ENCODE results near the gene MT1M. TPM values are rescaled to one million over a fixed set of nuclear protein-coding genes. Genes with fewer than 3 reads are reported as not detected.
A peak's percentile ranks its signal among the peaks of the same experiment; 100 is the strongest.

Gene MT1M
- total RNA-seq, 4 donors from 2014 or later, result 38.5 to 103 (median 53.2) TPM

GRCh38 chr16:56636616-56637413 lies 4.4 kb downstream of the MT1M start:
- TF ChIP-seq POLR2A (IDR thresholded peaks at IDR 0.05), result no peak
- no peak for TF ChIP-seq CTCF (IDR thresholded peaks at IDR 0.05)
- no peak for TF ChIP-seq EP300 (IDR thresholded peaks at IDR 0.05)
- Histone ChIP-seq H3K9me3 (no peaks in the 10 kb centered on the region), H3K27ac (peak overlapping the region in 1 of 4 donors; percentile 82), H3K36me3 (no peaks in the 10 kb centered on the region), H3K4me1 (peaks cover 0 to 66% (median 21%) of the 10 kb centered on the region in 4 donors), H3K4me3 (no peak overlapping the region), H3K27me3 (peaks cover 0 to 47% of the 10 kb centered on the region in 2 donors)
- WGBS, 2 donors, result 62 to 72% methylated on average over 9 of the region's 9 CpGs
- no peak for DNase-seq (ENCODE audit: low spot score in 2 of 2)

- H3K36me3 ChIP-seq, result no peaks in the 10 kb centered on the region
- H3K4me1 ChIP-seq, result peaks cover 0 to 61% (median 16%) of the 10 kb centered on the region in 4 donors
- peak within 1 kb of the TSS; percentile 38 to 50 (median 39) for H3K4me3 ChIP-seq
- peaks cover 0 to 42% of the 10 kb centered on the region in 2 donors for H3K27me3 ChIP-seq
- DNase-seq (ENCODE audit: low spot score in 2 of 2), result peak; percentile 51 to 61
- H3K9me3 ChIP-seq, result no peaks in the 10 kb centered on the region
- H3K27ac ChIP-seq, result peak within 1 kb of the TSS; percentile 71 to 82 (median 76)
- TF ChIP-seq CTCF (IDR thresholded peaks at IDR 0.05), result no peak
- peak; percentile 40 to 71 for TF ChIP-seq POLR2A (IDR thresholded peaks at IDR 0.05)
- peak; percentile 65 to 90 for TF ChIP-seq EP300 (IDR thresholded peaks at IDR 0.05)
- 14 to 19% methylated on average over 45 to 52 of the region's 68 CpGs for WGBS, 2 donors
These were observed 5.6 kb downstream of the MT1M start, which contains the start of gene MT1A for GRCh38 chr16:56637814-56638750. Gene MT1A (plus strand): TSS chr16:56638666. CDS start chr16:56638739, 73 bp downstream.

GRCh38 chr16:56639045-56639444 lies 6.6 kb downstream of the MT1M start:
- TF ChIP-seq EP300 (IDR thresholded peaks at IDR 0.05) (no peak), POLR2A (IDR thresholded peaks at IDR 0.05) (no peak), CTCF (IDR thresholded peaks at IDR 0.05) (no peak)
- Histone ChIP-seq H3K27ac (peak overlapping the region in 2 of 4 donors; percentile 78 to 82), H3K4me3 (peak overlapping the region in 1 of 4 donors; percentile 50), H3K9me3 (no peaks in the 10 kb centered on the region), H3K27me3 (peaks cover 0 to 44% of the 10 kb centered on the region in 2 donors), H3K4me1 (peaks cover 0 to 61% (median 26%) of the 10 kb centered on the region in 4 donors), H3K36me3 (no peaks in the 10 kb centered on the region)
- WGBS, 2 donors, result 63 to 74% methylated on average over 1 of the region's 1 CpG
- no peak for DNase-seq (ENCODE audit: low spot score in 2 of 2)

- Histone ChIP-seq H3K9me3 (no peaks in the 10 kb centered on the region), H3K4me1 (peaks cover 0 to 54% (median 23%) of the 10 kb centered on the region in 4 donors), H3K4me3 (no peak overlapping the region), H3K27me3 (peaks cover 0 to 39% of the 10 kb centered on the region in 2 donors), H3K36me3 (no peaks in the 10 kb centered on the region), H3K27ac (no peak overlapping the region)
- TF ChIP-seq CTCF (IDR thresholded peaks at IDR 0.05) (no peak), POLR2A (IDR thresholded peaks at IDR 0.05) (no peak), EP300 (IDR thresholded peaks at IDR 0.05) (no peak)
- no peak for DNase-seq (ENCODE audit: low spot score in 2 of 2)
- WGBS, 2 donors, result 94 to 97% methylated on average over 1 of the region's 1 CpG
These were observed 7.6 kb downstream of the MT1M start for GRCh38 chr16:56640076-56640475.

Data from tibial nerve (tissue), 4 donors.